ENCODE measurements around the gene MED13.

Gene MED13

GRCh38 chr17:62101090-62101489 lies 36.0 kb upstream of the MED13 start:
- Histone ChIP-seq H4K20me1 (ENCODE audit: low read depth, low read length) (no peaks in the 10 kb centered on the region), H3F3A (ENCODE audit: insufficient read depth) (no peaks in the 10 kb centered on the region), H3K9me2 (replicated peaks; ENCODE audit: insufficient read depth, low read length) (no peaks in the 10 kb centered on the region), H3K27ac (ENCODE audit: low read depth, low read length) (no peak overlapping the region), H3K36me3 (ENCODE audit: low read length) (no peaks in the 10 kb centered on the region), H2AFZ (ENCODE audit: low read depth, low read length, severe bottlenecking) (no peak overlapping the region), H3K9me3 (ENCODE audit: insufficient read depth, low read length) (no peaks in the 10 kb centered on the region), H3K27me3 (ENCODE audit: low read length) (no peaks in the 10 kb centered on the region), H3K4me3 (ENCODE audit: insufficient read depth, low read length, poor library complexity, severe bottlenecking) (no peak overlapping the region), H3K4me2 (ENCODE audit: low read depth, low read length, poor library complexity, severe bottlenecking) (no peak overlapping the region), H3K79me2 (ENCODE audit: insufficient read depth, low read length) (no peaks in the 10 kb centered on the region), H3K9ac (ENCODE audit: low read length) (no peak overlapping the region)
- TF ChIP-seq, protein P1, sequence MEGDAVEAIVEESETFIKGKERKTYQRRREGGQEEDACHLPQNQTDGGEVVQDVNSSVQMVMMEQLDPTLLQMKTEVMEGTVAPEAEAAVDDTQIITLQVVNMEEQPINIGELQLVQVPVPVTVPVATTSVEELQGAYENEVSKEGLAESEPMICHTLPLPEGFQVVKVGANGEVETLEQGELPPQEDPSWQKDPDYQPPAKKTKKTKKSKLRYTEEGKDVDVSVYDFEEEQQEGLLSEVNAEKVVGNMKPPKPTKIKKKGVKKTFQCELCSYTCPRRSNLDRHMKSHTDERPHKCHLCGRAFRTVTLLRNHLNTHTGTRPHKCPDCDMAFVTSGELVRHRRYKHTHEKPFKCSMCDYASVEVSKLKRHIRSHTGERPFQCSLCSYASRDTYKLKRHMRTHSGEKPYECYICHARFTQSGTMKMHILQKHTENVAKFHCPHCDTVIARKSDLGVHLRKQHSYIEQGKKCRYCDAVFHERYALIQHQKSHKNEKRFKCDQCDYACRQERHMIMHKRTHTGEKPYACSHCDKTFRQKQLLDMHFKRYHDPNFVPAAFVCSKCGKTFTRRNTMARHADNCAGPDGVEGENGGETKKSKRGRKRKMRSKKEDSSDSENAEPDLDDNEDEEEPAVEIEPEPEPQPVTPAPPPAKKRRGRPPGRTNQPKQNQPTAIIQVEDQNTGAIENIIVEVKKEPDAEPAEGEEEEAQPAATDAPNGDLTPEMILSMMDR (IDR thresholded peaks at IDR 0.05; ENCODE audit: insufficient read depth, low read length, poor library complexity, severe bottlenecking): no peak
- TF ChIP-seq EZH2phosphoT487 (conservative IDR thresholded peaks at IDR 0.05; ENCODE audit: low read length): no peak

DNA sequence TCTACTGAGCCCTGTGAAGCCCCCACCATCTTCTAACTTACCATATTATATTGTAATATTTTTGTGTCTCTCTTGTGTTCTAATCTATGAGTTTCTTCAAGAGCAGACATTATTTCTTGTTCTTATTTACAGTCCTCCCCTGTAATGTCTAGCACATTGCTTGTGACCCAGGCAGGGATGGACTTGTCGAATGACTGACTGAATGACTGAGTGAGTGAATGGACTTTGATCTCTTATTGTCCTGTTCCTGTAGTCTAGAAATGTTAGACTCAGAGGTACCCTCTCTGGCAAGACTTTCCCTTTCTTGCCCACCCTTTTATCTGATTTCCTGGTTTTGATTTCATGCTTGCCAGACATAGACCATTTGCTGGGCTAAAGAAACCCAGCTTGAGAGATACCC lies 35.0 kb upstream of the MED13 start:
- H3K9me2 ChIP-seq (replicated peaks; ENCODE audit: insufficient read depth, low read length): no peaks in the 10 kb centered on the region
- no peaks in the 10 kb centered on the region for H3F3A ChIP-seq (ENCODE audit: insufficient read depth)
- no peak overlapping the region for H3K4me2 ChIP-seq (ENCODE audit: low read depth, low read length, poor library complexity, severe bottlenecking)
- H3K27ac ChIP-seq (ENCODE audit: low read depth, low read length): no peak overlapping the region
- H3K27me3 ChIP-seq (ENCODE audit: low read length): no peaks in the 10 kb centered on the region
- no peaks in the 10 kb centered on the region for H3K36me3 ChIP-seq (ENCODE audit: low read length)
- H3K9me3 ChIP-seq (ENCODE audit: insufficient read depth, low read length): no peaks in the 10 kb centered on the region
- no peak overlapping the region for H3K4me3 ChIP-seq (ENCODE audit: insufficient read depth, low read length, poor library complexity, severe bottlenecking)
- H2AFZ ChIP-seq (ENCODE audit: low read depth, low read length, severe bottlenecking): no peak overlapping the region
- TF ChIP-seq, protein P1 (IDR thresholded peaks at IDR 0.05; ENCODE audit: insufficient read depth, low read length, poor library complexity, severe bottlenecking): no peak
- TF ChIP-seq EZH2phosphoT487 (conservative IDR thresholded peaks at IDR 0.05; ENCODE audit: low read length): no peak
- H3K79me2 ChIP-seq (ENCODE audit: insufficient read depth, low read length): no peaks in the 10 kb centered on the region
- H3K9ac ChIP-seq (ENCODE audit: low read length): no peak overlapping the region
- no peaks in the 10 kb centered on the region for H4K20me1 ChIP-seq (ENCODE audit: low read depth, low read length)

DNA sequence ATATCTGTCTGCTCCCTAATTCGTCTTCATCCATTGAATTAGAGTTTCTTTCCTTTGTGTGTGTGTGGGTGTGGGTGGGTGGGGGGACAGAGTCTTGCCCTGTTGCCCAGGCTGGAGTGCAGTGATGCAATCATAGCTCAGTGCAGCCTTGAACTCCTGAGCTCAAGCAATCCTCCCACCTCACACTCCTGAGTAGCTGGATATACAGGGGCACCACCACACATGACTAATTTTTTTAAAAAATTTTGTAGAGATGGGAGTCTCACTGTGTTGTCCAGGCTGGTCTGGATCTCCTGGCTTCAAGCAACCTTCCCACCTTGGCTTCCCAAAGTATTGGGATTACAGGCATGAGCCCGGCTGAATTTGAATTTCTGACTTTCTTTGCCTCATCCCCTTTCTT lies 34.5 kb upstream of the MED13 start:
- H3K9me2 ChIP-seq (replicated peaks; ENCODE audit: insufficient read depth, low read length): no peaks in the 10 kb centered on the region
- no peaks in the 10 kb centered on the region for H3K36me3 ChIP-seq (ENCODE audit: low read length)
- TF ChIP-seq EZH2phosphoT487 (conservative IDR thresholded peaks at IDR 0.05; ENCODE audit: low read length): no peak
- TF ChIP-seq, protein P1 (IDR thresholded peaks at IDR 0.05; ENCODE audit: insufficient read depth, low read length, poor library complexity, severe bottlenecking): no peak
- no peak overlapping the region for H3K27ac ChIP-seq (ENCODE audit: low read depth, low read length)
- no peaks in the 10 kb centered on the region for H3K79me2 ChIP-seq (ENCODE audit: insufficient read depth, low read length)
- H3K9ac ChIP-seq (ENCODE audit: low read length): no peak overlapping the region
- no peaks in the 10 kb centered on the region for H4K20me1 ChIP-seq (ENCODE audit: low read depth, low read length)
- H2AFZ ChIP-seq (ENCODE audit: low read depth, low read length, severe bottlenecking): no peak overlapping the region
- H3K4me2 ChIP-seq (ENCODE audit: low read depth, low read length, poor library complexity, severe bottlenecking): no peak overlapping the region
- H3K9me3 ChIP-seq (ENCODE audit: insufficient read depth, low read length): no peaks in the 10 kb centered on the region
- H3K27me3 ChIP-seq (ENCODE audit: low read length): no peaks in the 10 kb centered on the region
- H3F3A ChIP-seq (ENCODE audit: insufficient read depth): no peaks in the 10 kb centered on the region
- H3K4me3 ChIP-seq (ENCODE audit: insufficient read depth, low read length, poor library complexity, severe bottlenecking): no peak overlapping the region
